HL-60 (cell line): ENCODE data around the gene CCL3.
"Not testable (repeated sequence)": the region's sequence is repeated elsewhere in the genome, so short reads cannot be mapped to it uniquely, and the experiment has no call there.

ENCODE experiments used
- DNase-seq, 2 experiments: peaks; one replicate each; pipeline ENCODE4 v3.0.0-alpha.2; 2010 to 2020; ENCODE audit warnings: low read depth in 1 of 2, low spot score in 1 of 2
- H3K27ac ChIP-seq: fragments of 250-450 bp; sonication (Bioruptor Pico); replicated peaks from 2 replicates; pipeline ENCODE4 v1.5.1; 2020; ENCODE audit warnings: mild to moderate bottlenecking, moderate library complexity
- H3K27me3 ChIP-seq: fragments of 250-450 bp; sonication (Bioruptor Pico); 2 replicates; pipeline ENCODE4 v1.5.1; 2021; ENCODE audit warnings: mild to moderate bottlenecking, moderate library complexity; ENCODE audit not compliant: insufficient read depth, poor library complexity, severe bottlenecking
- H3K4me3 ChIP-seq: replicated peaks from 2 replicates; pipeline ENCODE4 v1.5.1; 2011; ENCODE audit warnings: mild to moderate bottlenecking, control low read depth, low read length; ENCODE audit not compliant: insufficient read depth
- GABPA ChIP-seq: IDR thresholded peaks from 2 replicates; pipeline ENCODE4 v1.6.1; 2012; ENCODE audit warnings: low read depth
- POLR2AphosphoS5 ChIP-seq: IDR thresholded peaks from 2 replicates; pipeline ENCODE4 v1.6.1; 2012; ENCODE audit warnings: low read depth
- SPI1 ChIP-seq: IDR thresholded peaks from 2 replicates; pipeline ENCODE4 v1.6.1; 2012; ENCODE audit warnings: low read depth, mild to moderate bottlenecking, borderline replicate concordance
- TF ChIP-seq, protein P1 (sequence below): IDR thresholded peaks from one replicate; pipeline ENCODE4 v1.5.1; 2011; ENCODE audit warnings: low read length, control low read depth, inconsistent platforms; ENCODE audit not compliant: insufficient read depth
- TF ChIP-seq, protein P2 (sequence below): IDR thresholded peaks from 2 replicates; pipeline ENCODE4 v1.6.1; 2012; ENCODE audit warnings: low read depth; ENCODE audit not compliant: insufficient replicate concordance

CCL3 gene

DNA sequence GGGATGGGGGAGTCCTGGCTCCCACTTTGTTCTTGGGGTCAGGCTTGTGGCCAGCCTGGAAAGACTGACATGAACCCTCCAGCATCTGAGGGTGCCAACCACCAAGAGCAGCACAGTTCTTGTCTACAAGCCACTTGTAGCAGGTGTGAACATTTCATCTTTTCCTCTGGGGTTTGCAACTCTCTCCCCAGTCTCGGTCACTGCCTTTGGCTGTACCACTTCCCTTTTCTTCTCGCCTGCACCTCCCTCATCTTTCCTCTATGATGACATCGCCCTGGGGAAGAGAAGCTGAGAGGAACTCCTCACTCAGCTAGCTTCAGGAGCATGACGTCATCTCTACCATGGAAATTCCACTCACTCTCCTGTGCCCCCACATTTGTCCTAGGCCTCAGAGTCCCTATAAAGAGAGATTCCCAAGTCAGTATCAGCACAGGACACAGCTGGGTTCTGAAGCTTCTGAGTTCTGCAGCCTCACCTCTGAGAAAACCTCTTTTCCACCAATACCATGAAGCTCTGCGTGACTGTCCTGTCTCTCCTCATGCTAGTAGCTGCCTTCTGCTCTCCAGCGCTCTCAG, 13.5 kb upstream of the CCL3 start, which contains the start of gene CCL4:
CCL4 (plus strand) TSS at position 427 of the 575 bp plus-strand sequence; CDS start at position 506, 79 bp downstream.
- DNase-seq, result peak; percentile 66 to 86
- peak within 1 kb of the TSS; percentile 73 for H3K27ac ChIP-seq
- H3K27me3 ChIP-seq, H3K4me3 ChIP-seq: not testable (repeated sequence)
- TF ChIP-seq POLR2AphosphoS5, result peak; percentile 70
- peak; percentile 95 for TF ChIP-seq SPI1

DNA sequence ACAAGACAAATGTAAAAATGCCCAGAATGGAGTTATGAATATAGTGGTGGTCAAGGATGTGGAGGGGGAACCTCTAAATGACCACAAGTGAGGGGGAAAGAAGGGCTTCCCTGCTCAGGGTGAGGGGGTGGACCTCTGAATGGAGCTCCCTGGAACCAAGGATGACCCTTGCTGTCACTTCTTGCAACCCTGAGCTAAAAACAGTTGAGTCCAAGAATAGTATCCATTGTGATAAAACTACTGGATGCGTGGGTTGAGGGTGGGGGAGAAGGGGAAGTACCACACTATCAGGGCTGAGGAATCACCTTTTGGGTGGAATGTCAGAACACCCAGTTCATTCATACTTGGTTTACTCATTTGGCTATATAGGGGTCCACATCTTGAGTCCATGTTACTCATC, 9.1 kb upstream of the CCL3 start:
- H3K27ac ChIP-seq, H3K4me3 ChIP-seq, DNase-seq, H3K27me3 ChIP-seq: not testable (repeated sequence)

DNA sequence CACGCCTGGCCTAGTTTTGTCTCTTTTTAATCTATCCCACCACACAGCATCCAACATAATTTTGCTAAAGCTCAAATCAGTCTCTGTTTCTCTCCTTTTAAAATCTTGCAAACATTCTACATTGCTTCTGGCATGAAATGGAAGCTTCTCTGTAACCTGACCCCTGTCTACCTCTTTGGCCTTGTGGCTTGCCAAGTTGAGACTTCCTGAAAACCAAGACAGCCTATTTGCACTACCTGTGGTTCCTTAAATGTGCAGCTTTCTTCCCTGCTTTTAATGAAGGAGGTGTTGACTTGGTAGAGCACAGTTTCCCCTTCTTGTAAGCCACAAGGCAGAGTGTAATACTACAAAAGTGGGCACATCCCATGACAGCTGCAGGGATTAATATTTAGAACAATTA, 6.0 kb upstream of the CCL3 start:
- DNase-seq, result peak in 1 of 2 experiments; percentile 66
- Histone ChIP-seq H3K27me3 (no peaks in the 10 kb centered on the region), H3K4me3 (no peak overlapping the region), H3K27ac (no peak overlapping the region)
- TF ChIP-seq, protein P1, sequence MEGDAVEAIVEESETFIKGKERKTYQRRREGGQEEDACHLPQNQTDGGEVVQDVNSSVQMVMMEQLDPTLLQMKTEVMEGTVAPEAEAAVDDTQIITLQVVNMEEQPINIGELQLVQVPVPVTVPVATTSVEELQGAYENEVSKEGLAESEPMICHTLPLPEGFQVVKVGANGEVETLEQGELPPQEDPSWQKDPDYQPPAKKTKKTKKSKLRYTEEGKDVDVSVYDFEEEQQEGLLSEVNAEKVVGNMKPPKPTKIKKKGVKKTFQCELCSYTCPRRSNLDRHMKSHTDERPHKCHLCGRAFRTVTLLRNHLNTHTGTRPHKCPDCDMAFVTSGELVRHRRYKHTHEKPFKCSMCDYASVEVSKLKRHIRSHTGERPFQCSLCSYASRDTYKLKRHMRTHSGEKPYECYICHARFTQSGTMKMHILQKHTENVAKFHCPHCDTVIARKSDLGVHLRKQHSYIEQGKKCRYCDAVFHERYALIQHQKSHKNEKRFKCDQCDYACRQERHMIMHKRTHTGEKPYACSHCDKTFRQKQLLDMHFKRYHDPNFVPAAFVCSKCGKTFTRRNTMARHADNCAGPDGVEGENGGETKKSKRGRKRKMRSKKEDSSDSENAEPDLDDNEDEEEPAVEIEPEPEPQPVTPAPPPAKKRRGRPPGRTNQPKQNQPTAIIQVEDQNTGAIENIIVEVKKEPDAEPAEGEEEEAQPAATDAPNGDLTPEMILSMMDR, result no peak
- TF ChIP-seq SPI1, result peak; percentile 69; the same call in 1 of the 2 replicates

DNA sequence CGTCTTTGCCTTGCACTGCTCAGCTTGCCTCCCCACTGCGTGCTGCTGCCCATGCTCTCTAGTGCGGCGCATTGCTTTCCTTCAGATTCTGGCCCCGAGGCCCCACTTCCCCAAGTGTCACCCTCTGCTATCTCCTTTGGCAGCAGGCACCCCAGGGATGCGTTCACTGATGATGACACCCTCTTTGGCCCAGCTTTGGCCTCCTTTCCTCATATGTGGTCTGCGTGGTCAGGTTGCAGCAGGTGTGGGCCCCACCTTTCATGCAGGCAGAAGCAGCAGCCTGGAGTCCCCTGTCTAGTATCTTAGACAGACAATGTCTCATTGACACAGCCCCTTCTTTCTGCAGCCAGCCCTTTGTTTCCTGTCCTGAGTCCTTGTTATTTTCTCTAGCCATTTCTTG, 4.8 kb upstream of the CCL3 start:
- no peak for TF ChIP-seq GABPA
- peak; percentile 45; the same call in 1 of the 2 replicates for TF ChIP-seq SPI1
- TF ChIP-seq, protein P2, sequence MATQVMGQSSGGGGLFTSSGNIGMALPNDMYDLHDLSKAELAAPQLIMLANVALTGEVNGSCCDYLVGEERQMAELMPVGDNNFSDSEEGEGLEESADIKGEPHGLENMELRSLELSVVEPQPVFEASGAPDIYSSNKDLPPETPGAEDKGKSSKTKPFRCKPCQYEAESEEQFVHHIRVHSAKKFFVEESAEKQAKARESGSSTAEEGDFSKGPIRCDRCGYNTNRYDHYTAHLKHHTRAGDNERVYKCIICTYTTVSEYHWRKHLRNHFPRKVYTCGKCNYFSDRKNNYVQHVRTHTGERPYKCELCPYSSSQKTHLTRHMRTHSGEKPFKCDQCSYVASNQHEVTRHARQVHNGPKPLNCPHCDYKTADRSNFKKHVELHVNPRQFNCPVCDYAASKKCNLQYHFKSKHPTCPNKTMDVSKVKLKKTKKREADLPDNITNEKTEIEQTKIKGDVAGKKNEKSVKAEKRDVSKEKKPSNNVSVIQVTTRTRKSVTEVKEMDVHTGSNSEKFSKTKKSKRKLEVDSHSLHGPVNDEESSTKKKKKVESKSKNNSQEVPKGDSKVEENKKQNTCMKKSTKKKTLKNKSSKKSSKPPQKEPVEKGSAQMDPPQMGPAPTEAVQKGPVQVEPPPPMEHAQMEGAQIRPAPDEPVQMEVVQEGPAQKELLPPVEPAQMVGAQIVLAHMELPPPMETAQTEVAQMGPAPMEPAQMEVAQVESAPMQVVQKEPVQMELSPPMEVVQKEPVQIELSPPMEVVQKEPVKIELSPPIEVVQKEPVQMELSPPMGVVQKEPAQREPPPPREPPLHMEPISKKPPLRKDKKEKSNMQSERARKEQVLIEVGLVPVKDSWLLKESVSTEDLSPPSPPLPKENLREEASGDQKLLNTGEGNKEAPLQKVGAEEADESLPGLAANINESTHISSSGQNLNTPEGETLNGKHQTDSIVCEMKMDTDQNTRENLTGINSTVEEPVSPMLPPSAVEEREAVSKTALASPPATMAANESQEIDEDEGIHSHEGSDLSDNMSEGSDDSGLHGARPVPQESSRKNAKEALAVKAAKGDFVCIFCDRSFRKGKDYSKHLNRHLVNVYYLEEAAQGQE, result no peak
- TF ChIP-seq, protein P1, result no peak
- TF ChIP-seq POLR2AphosphoS5, result peak; percentile 49; the same call in 1 of the 2 replicates
- Histone ChIP-seq H3K27me3 (no peaks in the 10 kb centered on the region), H3K27ac (peak overlapping the region; percentile 20; the same call in 1 of the 2 replicates), H3K4me3 (no peak overlapping the region)
- DNase-seq, result peak; percentile 67 to 80

DNA sequence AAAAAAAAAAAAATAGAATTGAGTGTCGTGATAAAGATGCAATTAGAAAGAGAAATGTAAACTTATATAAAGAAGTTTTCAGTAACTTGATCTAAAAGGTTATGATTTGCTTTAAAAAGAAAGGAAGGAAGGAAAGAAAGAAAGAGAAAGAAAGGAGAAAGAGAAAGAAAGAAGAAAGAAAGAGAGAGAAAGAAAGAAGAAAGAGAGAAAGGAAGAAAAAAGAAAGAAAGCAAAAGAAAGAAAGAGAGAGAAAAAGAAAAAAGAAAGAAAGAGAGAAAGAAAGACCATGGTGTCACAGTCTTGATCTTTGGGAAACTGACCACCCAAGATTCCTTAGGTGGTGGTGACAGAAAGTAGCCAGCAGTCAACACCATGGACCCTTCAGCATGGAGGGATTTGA, 4.3 kb upstream of the CCL3 start:
- Histone ChIP-seq H3K27me3 (no peaks in the 10 kb centered on the region), H3K27ac (no peak overlapping the region), H3K4me3 (no peak overlapping the region)
- TF ChIP-seq, protein P2, result no peak
- TF ChIP-seq POLR2AphosphoS5 (no peak), SPI1 (no peak), GABPA (no peak)
- TF ChIP-seq, protein P1, result no peak
- DNase-seq, result no peak

DNA sequence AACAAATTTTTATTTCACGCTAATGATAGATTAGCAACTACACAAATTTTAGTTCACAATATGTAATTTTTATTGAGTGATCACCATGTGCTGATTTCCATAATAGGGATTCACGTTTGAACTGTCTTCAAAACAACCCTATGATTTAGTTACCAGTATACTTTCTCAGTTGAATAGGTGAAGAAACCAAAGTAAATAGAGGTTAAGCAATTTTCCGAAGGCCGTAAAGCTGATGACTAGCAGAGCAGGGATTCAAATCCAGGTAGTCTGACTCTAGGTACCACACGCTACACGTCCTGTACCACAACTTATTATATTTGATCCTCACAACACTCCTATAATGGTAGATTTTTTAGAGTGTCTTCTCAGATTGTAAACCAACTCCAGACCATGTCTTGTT, 2.8 kb upstream of the CCL3 start:
- DNase-seq, H3K27ac ChIP-seq, H3K27me3 ChIP-seq, H3K4me3 ChIP-seq: not testable (repeated sequence)
